DMS 273 treated with DMSO at 0.1 percent for 48 hours (cell line): ENCODE measurements around the gene HYAL2.

ENCODE experiments used
- DNase-seq: peaks from one replicate; lab custom pipeline; 2025; lab: John Stamatoyannopoulos, UW

Gene HYAL2

DNA sequence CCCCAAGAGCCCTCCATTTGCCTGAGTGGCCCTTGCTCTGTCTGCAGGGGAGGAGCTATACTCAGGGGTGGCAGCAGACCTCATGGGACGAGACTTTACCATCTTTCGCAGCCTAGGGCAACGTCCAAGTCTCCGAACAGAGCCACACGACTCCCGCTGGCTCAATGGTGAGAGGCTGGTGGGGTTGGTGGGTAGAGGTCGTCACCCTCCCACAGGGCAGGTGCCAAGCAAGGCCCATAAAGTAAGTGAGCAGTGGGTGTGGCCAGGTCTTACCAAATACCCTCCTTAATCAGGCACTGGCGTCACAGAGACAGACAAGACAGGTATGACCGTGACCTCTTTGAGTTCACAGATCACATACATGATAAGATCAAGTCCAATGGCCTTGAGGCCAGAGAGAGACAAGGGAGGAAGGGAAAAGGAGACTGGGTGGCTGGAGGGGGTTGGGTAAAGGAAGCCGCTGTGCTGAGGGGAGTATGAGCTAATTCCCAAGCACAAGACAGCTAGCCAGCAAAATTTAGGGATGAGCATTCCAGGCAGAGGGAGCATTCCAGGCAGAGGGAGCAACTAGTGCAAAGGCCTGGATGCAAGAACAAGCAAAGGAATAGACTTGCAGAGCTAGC, 51.1 kb downstream of the HYAL2 start:
- DNase-seq = no peak

DNA sequence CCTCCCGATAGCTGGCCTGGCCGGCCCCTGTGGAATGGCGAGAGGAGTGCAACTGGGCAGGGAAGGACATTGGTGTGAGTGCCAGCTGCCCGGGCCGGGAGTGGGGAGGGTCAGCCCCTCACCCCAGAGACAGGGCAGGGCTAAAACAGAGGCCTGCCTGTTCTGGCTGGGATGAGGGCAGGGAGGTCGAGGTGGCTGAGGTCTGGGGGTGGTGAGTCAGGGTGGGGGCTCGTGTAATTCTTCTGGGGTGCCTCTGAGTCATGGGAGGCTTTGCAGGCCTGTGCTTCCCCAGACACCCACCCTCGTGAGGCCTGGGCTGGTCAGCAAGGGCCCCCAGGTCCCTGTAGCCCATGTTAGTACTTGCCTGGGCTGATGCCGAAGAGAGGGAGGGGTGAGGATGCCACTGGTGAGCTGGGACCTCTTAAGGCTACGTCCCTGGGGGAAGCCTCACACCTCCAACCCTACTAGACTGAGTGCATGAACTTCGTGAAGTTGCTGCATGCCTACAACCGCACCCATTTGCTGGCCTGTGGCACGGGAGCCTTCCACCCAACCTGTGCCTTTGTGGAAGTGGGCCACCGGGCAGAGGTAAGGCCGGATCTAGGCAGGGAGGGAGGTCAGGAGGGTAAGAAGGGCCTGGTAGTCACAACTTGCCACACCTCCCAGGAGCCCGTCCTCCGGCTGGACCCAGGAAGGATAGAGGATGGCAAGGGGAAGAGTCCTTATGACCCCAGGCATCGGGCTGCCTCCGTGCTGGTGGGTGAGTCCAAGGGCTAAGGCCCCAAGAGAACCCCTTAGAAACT, 51.9 kb downstream of the HYAL2 start:
- no peak for DNase-seq

DNA sequence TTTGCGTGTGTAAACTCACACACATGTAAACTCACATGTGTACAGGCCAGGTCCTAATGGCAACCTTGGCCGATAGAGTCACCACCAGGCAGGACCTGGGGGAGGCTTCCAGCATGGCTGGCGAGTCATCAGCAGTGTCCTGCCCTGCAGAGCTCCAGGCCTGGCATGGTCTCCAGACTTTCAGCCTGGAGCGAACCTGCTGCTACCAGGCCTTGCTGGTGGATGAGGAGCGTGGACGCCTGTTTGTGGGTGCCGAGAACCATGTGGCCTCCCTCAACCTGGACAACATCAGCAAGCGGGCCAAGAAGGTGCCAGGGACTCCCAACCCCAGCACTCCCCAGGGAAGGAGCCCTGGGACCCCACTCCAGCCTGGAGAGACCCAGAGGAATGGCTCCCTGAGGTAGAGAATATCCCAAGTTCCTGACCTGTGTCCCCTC, 52.5 kb downstream of the HYAL2 start:
- DNase-seq = no peak

GRCh38 chr3:50269460-50269859, 53.1 kb downstream of the HYAL2 start:
- no peak for DNase-seq

- no peak for DNase-seq
Measured at GRCh38 chr3:50268703-50269451, 53.7 kb downstream of the HYAL2 start, which contains the start of gene SEMA3B. Gene SEMA3B, plus strand, starts transcription at chr3:50269147. Its CDS starts 94 bp downstream, at chr3:50269241.

DNA sequence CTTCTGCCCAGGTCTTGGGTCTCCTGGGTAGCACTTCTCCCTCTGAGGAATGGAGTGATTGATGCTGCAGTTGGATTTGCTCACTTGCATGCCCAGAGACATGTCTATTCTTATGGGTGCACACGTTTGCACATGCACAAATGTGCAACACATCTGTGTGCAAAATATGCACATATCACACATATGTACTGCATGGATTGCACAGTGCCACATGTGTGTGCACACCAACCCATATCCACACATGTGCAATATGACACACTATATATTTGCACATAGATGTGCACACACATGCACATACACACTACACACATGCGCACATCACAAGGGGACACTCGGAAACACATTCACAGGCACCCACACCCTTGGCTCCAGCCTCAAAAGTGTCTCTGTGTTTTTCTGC, 54.3 kb downstream of the HYAL2 start:
- DNase-seq = no peak
